DND-41 (cell line): ENCODE results near the gene TAF5L.

Source experiments
- EZH2 ChIP-seq: IDR thresholded peaks from 3 replicates; pipeline ENCODE4 v1.6.1; 2012; ENCODE audit warnings: borderline replicate concordance, low read depth, mild to moderate bottlenecking, moderate library complexity, low read length, inconsistent platforms; ENCODE audit not compliant: severe bottlenecking
- TF ChIP-seq, protein P1 (sequence below): IDR thresholded peaks from 2 replicates; pipeline ENCODE4 v1.5.1; 2012; ENCODE audit warnings: borderline replicate concordance, low read length, moderate library complexity, mild to moderate bottlenecking; ENCODE audit not compliant: poor library complexity, severe bottlenecking; ENCODE audit errors: extremely low read depth

- TF ChIP-seq, protein P1, sequence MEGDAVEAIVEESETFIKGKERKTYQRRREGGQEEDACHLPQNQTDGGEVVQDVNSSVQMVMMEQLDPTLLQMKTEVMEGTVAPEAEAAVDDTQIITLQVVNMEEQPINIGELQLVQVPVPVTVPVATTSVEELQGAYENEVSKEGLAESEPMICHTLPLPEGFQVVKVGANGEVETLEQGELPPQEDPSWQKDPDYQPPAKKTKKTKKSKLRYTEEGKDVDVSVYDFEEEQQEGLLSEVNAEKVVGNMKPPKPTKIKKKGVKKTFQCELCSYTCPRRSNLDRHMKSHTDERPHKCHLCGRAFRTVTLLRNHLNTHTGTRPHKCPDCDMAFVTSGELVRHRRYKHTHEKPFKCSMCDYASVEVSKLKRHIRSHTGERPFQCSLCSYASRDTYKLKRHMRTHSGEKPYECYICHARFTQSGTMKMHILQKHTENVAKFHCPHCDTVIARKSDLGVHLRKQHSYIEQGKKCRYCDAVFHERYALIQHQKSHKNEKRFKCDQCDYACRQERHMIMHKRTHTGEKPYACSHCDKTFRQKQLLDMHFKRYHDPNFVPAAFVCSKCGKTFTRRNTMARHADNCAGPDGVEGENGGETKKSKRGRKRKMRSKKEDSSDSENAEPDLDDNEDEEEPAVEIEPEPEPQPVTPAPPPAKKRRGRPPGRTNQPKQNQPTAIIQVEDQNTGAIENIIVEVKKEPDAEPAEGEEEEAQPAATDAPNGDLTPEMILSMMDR, result no peak
- TF ChIP-seq EZH2, result no peak
These were observed 64.8 kb downstream of the TAF5L start for GRCh38 chr1:229561141-229561540.
